Astrocyte (in vitro differentiated cells and primary cell): ENCODE measurements around the gene C1orf50.

Experiments
- CTCF ChIP-seq: IDR thresholded peaks from 2 replicates; pipeline ENCODE4 v1.5.1; 2011; ENCODE audit warnings: low read depth, mild to moderate bottlenecking, inconsistent platforms, low read length, moderate library complexity; ENCODE audit not compliant: insufficient read depth
- EZH2 ChIP-seq: IDR thresholded peaks from 2 replicates; pipeline ENCODE4 v1.6.1; 2012; ENCODE audit warnings: mild to moderate bottlenecking, low read length, inconsistent platforms; ENCODE audit not compliant: insufficient read depth

GRCh38 chr1:42797414-42797813 lies 30.4 kb downstream of the C1orf50 start:
- TF ChIP-seq CTCF: no peak
- no peak for TF ChIP-seq EZH2
